Glomerular visceral epithelial cell (primary cell): ENCODE data around the gene TAS2R42.

Experiments
- DNase-seq: peaks from one replicate; pipeline ENCODE4 v3.0.0-alpha.2; 2016; ENCODE audit errors: extremely low spot score

Gene TAS2R42

DNA sequence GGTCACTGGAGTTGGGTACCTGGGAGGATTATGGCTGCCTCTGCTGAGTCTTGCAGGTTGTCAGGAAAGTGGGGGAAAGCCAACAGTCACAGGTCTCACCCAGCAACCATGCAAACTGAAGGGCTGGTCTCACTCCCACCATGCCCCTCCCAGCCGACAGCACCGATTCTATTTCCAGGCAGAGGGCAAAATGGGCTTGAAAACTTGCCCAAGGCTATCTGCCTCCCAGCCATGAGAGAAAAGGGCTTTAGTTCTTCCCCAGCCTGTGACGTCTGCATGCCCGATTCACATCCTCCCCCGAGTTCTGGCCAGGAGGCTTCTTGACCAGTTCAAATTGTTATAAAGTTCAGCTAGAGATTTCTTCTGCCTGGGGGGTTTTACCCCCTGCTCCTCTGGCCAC lies 42.4 kb downstream of the TAS2R42 start:
- DNase-seq, result no peak

DNA sequence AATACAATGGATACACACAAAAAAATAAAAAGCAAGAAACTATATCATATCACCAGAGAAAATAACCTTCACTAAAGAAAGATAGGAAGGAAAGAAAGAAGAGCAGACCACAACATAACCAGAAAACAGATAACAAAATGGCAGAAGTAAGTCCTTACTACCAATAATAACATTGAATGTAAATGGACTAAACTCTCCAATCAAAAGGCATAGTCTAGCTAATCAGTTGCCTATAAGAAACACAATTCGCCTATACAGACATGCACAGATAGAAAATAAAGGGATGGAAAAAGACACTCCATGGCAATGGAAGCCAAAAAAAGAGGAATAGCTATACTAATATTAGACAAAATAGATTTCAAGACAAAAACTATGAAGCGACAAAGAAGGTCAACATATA lies 43.4 kb downstream of the TAS2R42 start:
- no peak for DNase-seq

GRCh38 chr12:11136075-11136474 lies 50.7 kb downstream of the TAS2R42 start:
- DNase-seq, result no peak
